Uterus (tissue), 2 donors: ENCODE data around the gene WWOX.

Experiments used
- POLR2A ChIP-seq, 2 donors: fragments of 450-650 bp; IDR thresholded peaks; one replicate each; pipeline ENCODE4 v1.6.1; 2016; ENCODE audit warnings: antibody characterized with exemption in 2 of 2, mild to moderate bottlenecking in 1 of 2, moderate library complexity in 1 of 2
- TF ChIP-seq, protein P1 (sequence below), 4 experiments: fragments of 200-600 bp in 2 of 4; fragments of 450-650 bp in 2 of 4; sonication (generic) in 2 of 4; IDR thresholded peaks; one replicate each; pipeline ENCODE4 v1.5.1; 2016 to 2019; ENCODE audit warnings: antibody characterized with exemption in 4 of 4, mild to moderate bottlenecking in 2 of 4, moderate library complexity in 1 of 4

GRCh38 chr16:78485188-78485916 is 385.9 kb downstream of the WWOX start:
- TF ChIP-seq, protein P1, sequence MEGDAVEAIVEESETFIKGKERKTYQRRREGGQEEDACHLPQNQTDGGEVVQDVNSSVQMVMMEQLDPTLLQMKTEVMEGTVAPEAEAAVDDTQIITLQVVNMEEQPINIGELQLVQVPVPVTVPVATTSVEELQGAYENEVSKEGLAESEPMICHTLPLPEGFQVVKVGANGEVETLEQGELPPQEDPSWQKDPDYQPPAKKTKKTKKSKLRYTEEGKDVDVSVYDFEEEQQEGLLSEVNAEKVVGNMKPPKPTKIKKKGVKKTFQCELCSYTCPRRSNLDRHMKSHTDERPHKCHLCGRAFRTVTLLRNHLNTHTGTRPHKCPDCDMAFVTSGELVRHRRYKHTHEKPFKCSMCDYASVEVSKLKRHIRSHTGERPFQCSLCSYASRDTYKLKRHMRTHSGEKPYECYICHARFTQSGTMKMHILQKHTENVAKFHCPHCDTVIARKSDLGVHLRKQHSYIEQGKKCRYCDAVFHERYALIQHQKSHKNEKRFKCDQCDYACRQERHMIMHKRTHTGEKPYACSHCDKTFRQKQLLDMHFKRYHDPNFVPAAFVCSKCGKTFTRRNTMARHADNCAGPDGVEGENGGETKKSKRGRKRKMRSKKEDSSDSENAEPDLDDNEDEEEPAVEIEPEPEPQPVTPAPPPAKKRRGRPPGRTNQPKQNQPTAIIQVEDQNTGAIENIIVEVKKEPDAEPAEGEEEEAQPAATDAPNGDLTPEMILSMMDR (IDR thresholded peaks at IDR 0.05): no peak
- no peak for TF ChIP-seq POLR2A (IDR thresholded peaks at IDR 0.05)
